Neutrophil (primary cell): Measurements from ENCODE around the gene ASB3.

ENCODE experiments used
- H3K27ac ChIP-seq: fragments of 200-600 bp; sonication (generic); 2 replicates; pipeline ENCODE4 v1.5.1; 2016; ENCODE audit warnings: mild to moderate bottlenecking, moderate library complexity
- H3K27me3 ChIP-seq: fragments of 200-600 bp; sonication (generic); 2 replicates; pipeline ENCODE4 v1.6.0; 2016; ENCODE audit warnings: mild to moderate bottlenecking
- H3K36me3 ChIP-seq: fragments of 200-600 bp; sonication (generic); 2 replicates; pipeline ENCODE4 v1.5.1; 2017
- H3K4me1 ChIP-seq, 2 experiments: fragments of 200-600 bp in 1 of 2; sonication (generic) in 1 of 2; 1 replicate in 1 of 2; 2 replicates in 1 of 2; pipeline versions ENCODE4 v1.5.1 to v1.6.1; 2013 to 2016; ENCODE audit warnings: low read depth in 1 of 2, low read length in 1 of 2, mild to moderate bottlenecking in 1 of 2, moderate library complexity in 1 of 2; ENCODE audit not compliant: control insufficient read depth in 1 of 2, insufficient read depth in 1 of 2
- H3K4me3 ChIP-seq, 2 experiments: fragments of 200-600 bp in 1 of 2; sonication (generic) in 1 of 2; 1 replicate in 1 of 2; 2 replicates in 1 of 2; pipeline ENCODE4 v1.5.1; 2013 to 2016; ENCODE audit warnings: low read depth in 1 of 2, low read length in 1 of 2, mild to moderate bottlenecking in 1 of 2, moderate library complexity in 1 of 2
- H3K9me3 ChIP-seq: fragments of 200-600 bp; sonication (generic); 2 replicates; pipeline ENCODE4 v1.5.1; 2016
- TF ChIP-seq, protein P1 (sequence below): fragments of 200-600 bp; sonication (generic); IDR thresholded peaks from 2 replicates; pipeline ENCODE4 v1.5.1; 2016; ENCODE audit warnings: antibody characterized with exemption

ASB3 gene

DNA sequence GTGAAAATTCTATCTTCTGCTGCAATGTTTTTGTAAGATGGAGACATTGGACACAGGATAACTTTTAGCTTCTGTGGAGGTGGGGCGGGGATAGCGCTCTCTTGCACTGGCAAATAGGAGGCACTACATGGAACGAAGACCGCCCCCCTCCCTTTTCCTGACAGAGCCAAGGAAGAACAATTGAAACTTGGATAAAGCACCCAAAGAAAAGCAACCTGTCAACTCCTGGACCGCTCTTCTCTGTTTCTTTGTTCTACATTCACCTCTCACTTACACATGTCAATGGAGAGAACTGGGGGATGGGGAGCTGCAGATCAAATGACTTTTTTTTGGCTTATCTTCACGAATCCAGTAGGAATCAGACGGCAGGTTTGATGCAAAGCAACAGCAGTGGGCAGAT, 145.5 kb downstream of the ASB3 start:
- H3K4me1 ChIP-seq, result no peaks in the 10 kb centered on the region
- no peak overlapping the region for H3K27ac ChIP-seq
- H3K9me3 ChIP-seq, result no peaks in the 10 kb centered on the region
- H3K27me3 ChIP-seq, result no peaks in the 10 kb centered on the region
- no peak overlapping the region for H3K4me3 ChIP-seq
- H3K36me3 ChIP-seq, result no peaks in the 10 kb centered on the region
- TF ChIP-seq, protein P1, sequence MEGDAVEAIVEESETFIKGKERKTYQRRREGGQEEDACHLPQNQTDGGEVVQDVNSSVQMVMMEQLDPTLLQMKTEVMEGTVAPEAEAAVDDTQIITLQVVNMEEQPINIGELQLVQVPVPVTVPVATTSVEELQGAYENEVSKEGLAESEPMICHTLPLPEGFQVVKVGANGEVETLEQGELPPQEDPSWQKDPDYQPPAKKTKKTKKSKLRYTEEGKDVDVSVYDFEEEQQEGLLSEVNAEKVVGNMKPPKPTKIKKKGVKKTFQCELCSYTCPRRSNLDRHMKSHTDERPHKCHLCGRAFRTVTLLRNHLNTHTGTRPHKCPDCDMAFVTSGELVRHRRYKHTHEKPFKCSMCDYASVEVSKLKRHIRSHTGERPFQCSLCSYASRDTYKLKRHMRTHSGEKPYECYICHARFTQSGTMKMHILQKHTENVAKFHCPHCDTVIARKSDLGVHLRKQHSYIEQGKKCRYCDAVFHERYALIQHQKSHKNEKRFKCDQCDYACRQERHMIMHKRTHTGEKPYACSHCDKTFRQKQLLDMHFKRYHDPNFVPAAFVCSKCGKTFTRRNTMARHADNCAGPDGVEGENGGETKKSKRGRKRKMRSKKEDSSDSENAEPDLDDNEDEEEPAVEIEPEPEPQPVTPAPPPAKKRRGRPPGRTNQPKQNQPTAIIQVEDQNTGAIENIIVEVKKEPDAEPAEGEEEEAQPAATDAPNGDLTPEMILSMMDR, result no peak

DNA sequence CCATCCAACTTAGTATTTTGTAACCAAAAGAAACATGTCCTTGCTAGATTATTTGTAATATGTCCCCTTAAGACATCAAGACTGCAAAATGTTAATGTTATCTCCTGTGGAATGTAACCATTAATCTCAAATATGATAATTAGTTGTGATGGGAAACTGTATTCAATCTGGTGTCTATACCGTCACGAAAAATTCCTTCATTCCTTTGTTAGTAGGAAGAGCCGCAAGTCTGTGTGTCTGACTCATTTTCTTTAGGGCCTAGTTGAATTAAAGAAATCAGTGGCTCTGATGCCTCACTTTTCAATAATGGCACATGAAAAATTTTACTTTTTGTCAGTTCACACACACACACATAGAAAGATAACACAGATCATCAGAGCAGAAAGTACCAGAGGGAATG, 146.3 kb downstream of the ASB3 start:
- TF ChIP-seq, protein P1, result no peak
- Histone ChIP-seq H3K27ac (no peak overlapping the region), H3K4me3 (no peak overlapping the region), H3K27me3 (no peaks in the 10 kb centered on the region), H3K36me3 (no peaks in the 10 kb centered on the region), H3K4me1 (no peaks in the 10 kb centered on the region), H3K9me3 (no peaks in the 10 kb centered on the region)

DNA sequence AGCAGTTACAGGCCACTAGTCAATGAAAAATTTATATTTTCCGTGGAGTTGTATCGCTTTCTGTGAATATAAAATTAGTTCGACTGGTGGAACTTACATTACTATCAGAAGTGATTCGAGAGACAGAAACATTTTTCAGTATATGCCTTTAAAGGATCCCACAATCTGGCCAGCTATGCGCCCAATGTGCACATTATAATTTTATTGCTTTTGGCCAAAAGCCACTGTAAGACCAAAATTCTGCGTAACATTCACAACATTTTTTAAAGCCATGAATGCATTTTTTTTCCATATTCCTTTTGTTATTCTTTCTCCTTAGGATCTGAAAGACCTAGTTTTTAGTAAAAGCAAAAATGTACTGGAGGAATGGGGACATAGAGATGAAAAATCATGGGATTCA, 150.2 kb downstream of the ASB3 start:
- Histone ChIP-seq H3K27me3 (no peaks in the 10 kb centered on the region), H3K4me1 (no peaks in the 10 kb centered on the region), H3K36me3 (no peaks in the 10 kb centered on the region), H3K4me3 (no peak overlapping the region), H3K27ac (no peak overlapping the region), H3K9me3 (no peaks in the 10 kb centered on the region)
- TF ChIP-seq, protein P1, result no peak

DNA sequence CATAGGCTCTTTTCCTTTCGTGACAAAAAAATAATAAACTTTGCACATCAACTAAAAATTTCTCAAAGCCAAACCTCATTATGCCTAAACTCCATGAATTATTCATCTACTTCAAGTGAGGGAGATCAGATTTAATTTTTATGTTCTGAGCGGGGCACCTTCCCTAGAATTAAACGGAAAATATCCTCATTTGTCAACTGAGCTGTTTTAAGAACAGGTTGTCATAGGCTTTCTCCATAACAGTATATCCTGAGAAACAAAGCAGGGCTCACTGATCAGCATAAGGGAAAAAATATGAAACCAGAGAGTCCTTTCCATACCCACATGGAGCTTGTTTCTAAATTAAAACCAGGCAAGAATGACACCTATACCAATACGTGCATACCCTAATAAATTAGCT, 150.6 kb downstream of the ASB3 start:
- Histone ChIP-seq H3K27ac (no peak overlapping the region), H3K36me3 (no peaks in the 10 kb centered on the region), H3K27me3 (no peaks in the 10 kb centered on the region), H3K9me3 (no peaks in the 10 kb centered on the region), H3K4me1 (no peaks in the 10 kb centered on the region), H3K4me3 (no peak overlapping the region)
- TF ChIP-seq, protein P1, result no peak

DNA sequence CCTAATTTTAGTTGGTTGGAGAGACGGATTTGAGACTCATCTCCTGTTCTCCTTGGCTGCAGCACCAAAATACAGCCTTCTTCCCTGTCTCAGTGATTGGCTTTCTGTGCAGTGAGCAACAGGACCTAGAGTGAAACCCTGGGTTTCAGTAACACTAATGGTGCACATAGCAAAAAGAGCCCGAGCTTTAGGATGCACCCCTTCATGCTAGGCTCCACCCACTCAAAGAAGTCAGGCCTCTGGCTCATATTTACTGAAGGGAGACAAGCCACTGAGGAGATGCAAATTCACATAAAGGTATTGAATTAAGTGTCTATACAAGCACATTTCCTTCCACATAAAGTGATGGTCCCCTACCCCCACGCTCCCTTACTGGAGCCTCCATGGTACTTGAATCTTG, 151.1 kb downstream of the ASB3 start:
- Histone ChIP-seq H3K27me3 (no peaks in the 10 kb centered on the region), H3K36me3 (no peaks in the 10 kb centered on the region), H3K4me3 (no peak overlapping the region), H3K27ac (no peak overlapping the region), H3K4me1 (no peaks in the 10 kb centered on the region), H3K9me3 (no peaks in the 10 kb centered on the region)
- TF ChIP-seq, protein P1, result no peak

DNA sequence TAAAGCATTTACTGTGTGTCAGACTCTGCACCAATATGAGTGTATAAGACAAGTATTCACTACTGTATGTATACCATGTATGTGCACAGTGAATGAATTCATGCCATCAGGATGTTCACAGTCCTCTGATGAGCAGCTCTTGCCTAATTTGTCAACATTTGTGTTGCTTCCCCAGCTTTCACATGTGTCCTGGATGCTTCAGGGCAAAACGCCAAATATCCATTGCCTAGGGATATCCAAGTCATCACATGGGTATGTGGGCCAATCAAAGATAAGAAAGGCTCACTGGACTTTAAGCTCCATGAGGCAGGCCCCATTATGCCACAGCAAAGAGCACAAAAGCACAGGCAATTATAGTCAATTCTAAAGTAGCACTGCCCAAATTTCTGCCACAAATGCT, 153.3 kb downstream of the ASB3 start:
- Histone ChIP-seq H3K27ac (no peak overlapping the region), H3K36me3 (no peaks in the 10 kb centered on the region), H3K4me3 (no peak overlapping the region), H3K4me1 (no peaks in the 10 kb centered on the region), H3K9me3 (no peaks in the 10 kb centered on the region), H3K27me3 (no peaks in the 10 kb centered on the region)
- TF ChIP-seq, protein P1, result no peak
